HL-60 (cell line): ENCODE measurements around the gene BBS10.

Experiments used
- GABPA ChIP-seq: IDR thresholded peaks from 2 replicates; pipeline ENCODE4 v1.6.1; 2012; ENCODE audit warnings: low read depth
- TF ChIP-seq, protein P1 (sequence below): IDR thresholded peaks from one replicate; pipeline ENCODE4 v1.5.1; 2011; ENCODE audit warnings: low read length, control low read depth, inconsistent platforms; ENCODE audit not compliant: insufficient read depth

DNA sequence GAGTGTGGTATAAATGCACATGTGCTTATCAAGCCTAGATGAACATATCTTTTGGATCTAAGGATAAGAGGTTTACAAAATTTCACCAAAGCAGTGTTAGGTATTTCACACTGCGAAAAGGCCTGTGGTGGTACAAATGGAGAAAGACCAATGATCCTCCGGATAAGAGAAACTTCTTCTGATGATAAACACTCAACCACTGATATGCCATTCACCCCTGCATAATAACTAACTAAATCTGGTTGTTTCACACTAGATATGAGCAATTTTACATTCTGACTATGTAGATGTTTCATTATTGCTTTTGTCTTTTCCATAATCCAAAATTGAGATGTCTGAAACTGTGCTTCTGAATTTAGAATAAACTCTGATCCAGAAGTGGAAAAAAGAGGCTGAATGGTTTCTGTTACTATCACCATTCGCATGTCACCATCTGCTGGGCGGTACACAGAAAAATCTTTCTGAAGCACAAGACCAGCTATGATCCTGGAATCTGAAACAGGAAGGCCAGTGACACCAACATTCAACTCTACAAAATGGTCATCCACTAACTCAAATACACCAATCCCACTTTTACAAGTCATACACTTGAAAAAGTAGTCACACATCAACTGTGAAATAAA is 1.3 kb downstream of the BBS10 start:
- TF ChIP-seq, protein P1, sequence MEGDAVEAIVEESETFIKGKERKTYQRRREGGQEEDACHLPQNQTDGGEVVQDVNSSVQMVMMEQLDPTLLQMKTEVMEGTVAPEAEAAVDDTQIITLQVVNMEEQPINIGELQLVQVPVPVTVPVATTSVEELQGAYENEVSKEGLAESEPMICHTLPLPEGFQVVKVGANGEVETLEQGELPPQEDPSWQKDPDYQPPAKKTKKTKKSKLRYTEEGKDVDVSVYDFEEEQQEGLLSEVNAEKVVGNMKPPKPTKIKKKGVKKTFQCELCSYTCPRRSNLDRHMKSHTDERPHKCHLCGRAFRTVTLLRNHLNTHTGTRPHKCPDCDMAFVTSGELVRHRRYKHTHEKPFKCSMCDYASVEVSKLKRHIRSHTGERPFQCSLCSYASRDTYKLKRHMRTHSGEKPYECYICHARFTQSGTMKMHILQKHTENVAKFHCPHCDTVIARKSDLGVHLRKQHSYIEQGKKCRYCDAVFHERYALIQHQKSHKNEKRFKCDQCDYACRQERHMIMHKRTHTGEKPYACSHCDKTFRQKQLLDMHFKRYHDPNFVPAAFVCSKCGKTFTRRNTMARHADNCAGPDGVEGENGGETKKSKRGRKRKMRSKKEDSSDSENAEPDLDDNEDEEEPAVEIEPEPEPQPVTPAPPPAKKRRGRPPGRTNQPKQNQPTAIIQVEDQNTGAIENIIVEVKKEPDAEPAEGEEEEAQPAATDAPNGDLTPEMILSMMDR: no peak
- no peak for TF ChIP-seq GABPA
